ENCODE results near the gene ZNF563.

The ZNF563 gene

GRCh38 chr19:12272386-12272785, 61.0 kb downstream of the ZNF563 start:
- DNase-seq (ENCODE audit: low read depth), result no peak
- TF ChIP-seq CTCF (conservative IDR thresholded peaks at IDR 0.05; ENCODE audit: low read depth, low read length), result no peak
- H3K4me3 ChIP-seq (ENCODE audit: low read length), result no peak overlapping the region

- H3K4me3 ChIP-seq (ENCODE audit: low read length), result no peak overlapping the region
- no peak for TF ChIP-seq CTCF (conservative IDR thresholded peaks at IDR 0.05; ENCODE audit: low read depth, low read length)
- no peak for DNase-seq (ENCODE audit: low read depth)
Observed at GRCh38 chr19:12270854-12271253, 62.6 kb downstream of the ZNF563 start.

Data from retinal pigment epithelial cell (primary cell).